DMS53 treated with DMSO at 0.1 percent for 48 hours (cell line): ENCODE results near the gene SPEM3.

ENCODE experiments used
- DNase-seq: peaks from one replicate; lab custom pipeline; 2025; ENCODE audit not compliant: unreplicated experiment; lab: John Stamatoyannopoulos, UW

SPEM3 gene

GRCh38 chr17:7419819-7420610 is 8.6 kb upstream of the SPEM3 start, which contains the start of gene SPEM1:
TSS of gene SPEM1 (plus strand) at chr17:7420324. CDS start at chr17:7420385, 61 bp downstream.
- no peak for DNase-seq

DNA sequence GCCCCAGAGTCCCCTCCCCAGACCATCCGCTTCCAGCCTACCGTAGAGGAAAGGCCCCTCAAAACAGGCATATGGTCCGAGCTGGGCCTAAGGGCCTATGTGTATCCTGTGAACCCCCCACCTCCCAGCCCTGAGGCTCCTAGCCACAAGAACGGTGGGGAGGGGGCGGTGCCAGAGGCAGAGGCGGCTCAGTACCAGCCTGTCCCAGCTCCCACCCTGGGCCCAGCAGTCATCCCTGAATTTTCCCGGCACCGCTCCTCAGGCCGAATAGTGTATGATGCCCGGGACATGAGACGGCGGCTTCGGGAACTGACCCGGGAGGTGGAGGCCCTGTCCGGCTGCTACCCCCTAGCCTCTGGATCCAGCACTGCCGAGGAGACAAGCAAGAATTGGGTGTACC is 7.5 kb upstream of the SPEM3 start:
- no peak for DNase-seq

- no peak for DNase-seq
Observed at GRCh38 chr17:7423679-7424078, 5.0 kb upstream of the SPEM3 start.

DNA sequence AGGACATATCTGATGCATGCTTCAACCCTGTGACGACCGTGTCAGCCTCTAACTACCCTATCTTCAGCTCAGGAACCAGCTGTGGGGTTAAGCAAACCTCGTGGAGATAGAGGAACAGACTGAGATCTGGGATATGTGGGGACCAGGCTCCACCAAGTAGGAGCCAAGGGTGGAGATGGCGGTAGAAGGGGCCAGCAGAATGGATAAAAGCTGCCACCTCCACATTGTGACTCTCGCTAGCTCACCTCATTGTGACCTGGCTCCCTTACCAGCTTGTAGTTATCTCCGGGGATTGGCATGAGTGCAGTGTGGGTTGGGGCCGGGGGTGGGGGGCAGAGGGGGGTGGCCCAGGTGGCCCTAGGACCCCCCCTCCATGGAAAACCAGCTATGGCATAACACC is 3.3 kb upstream of the SPEM3 start, which contains the start of gene SPEM2:
Gene SPEM2, plus strand, starts transcription at position 301 of the 400 bp plus-strand sequence. Its CDS starts 73 bp downstream, at position 374.
- DNase-seq, result no peak

DNA sequence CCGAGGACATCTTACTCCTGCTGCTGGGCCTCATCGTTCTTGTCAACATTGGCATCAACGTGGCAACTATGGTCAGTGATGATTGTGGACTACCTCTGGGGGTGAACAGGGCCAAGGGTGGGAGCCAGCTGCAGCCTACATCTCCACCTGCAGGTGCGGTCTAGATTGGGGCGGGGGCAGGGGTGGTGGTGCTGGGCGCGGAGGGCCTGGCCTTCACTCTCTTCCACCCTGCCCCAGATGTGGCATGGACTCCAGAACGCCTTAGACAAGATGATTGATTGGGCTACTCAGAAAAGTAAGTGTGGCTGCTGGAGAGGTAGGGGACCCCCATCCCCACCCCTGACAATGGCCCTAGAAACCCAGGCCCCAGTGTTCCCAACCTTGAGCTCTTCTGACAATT is 2.9 kb upstream of the SPEM3 start:
- DNase-seq, result no peak

GRCh38 chr17:7426203-7426863 is 2.3 kb upstream of the SPEM3 start:
- no peak for DNase-seq

DNA sequence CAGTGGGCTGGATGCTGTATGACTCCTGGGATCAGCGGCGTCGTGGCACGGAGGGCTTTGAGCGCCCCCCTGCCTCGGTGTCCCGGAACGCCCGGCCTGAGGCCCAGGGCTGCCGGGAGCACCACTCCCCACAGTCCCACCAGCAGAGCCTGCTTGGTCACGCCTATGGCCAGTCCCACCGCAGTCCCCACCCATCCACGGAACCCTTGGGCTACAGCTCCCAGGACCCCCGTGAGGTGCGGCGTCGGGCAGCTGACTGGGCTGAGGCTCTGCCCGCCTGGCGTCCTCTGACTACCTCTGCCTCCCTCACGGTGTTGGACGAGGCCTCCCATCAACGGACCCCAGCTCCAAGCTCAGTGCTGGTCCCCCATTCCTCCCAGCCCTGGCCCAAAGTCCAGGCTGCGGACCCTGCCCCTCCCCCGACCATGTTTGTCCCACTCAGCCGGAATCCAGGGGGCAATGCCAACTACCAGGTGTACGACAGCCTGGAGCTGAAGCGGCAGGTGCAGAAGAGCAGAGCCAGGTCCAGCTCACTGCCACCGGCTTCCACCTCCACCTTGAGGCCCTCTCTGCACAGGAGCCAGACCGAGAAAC is 1.7 kb upstream of the SPEM3 start:
- no peak for DNase-seq

GRCh38 chr17:7427549-7427948 is 1.1 kb upstream of the SPEM3 start:
- DNase-seq, result no peak

- DNase-seq, result no peak
Observed at GRCh38 chr17:7429722-7430121, 1.1 kb downstream of the SPEM3 start.

DNA sequence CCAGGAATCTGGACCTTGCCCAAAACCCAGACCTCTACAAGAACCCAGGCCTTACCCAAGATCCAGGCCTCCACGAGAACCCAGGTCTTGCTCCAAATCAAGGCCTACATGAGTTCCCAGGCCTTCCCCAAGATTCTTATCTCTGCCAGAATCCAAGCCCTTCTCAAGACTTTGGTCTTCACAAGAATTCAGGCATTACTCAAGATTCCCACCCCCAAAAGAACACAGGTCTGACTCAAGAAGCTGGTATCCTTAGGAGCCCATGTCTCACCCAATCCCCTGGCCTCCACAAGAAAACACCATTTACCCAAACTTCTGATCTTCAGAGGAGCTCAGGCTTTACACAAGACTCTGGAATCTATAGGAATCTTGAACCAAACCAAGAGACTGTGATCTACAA is 2.6 kb downstream of the SPEM3 start:
- no peak for DNase-seq

DNA sequence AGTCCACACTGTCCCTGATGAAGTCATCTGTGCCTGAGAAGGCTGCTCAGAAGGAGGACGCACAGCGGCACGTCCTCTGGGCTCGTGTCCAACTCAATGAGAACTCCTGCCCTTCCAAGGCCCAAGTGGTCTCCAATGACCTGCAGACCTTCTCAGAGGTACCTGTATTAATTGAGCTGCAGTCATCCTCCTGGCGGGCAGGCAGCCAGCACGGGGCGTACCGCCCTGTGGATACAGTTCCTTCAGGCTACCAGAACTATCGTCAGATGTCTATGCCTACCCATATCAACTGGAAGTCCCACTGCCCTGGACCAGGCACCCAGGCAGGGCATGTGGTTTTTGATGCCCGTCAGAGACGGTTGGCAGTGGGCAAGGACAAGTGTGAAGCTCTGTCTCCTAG is 3.6 kb downstream of the SPEM3 start:
- no peak for DNase-seq

DNA sequence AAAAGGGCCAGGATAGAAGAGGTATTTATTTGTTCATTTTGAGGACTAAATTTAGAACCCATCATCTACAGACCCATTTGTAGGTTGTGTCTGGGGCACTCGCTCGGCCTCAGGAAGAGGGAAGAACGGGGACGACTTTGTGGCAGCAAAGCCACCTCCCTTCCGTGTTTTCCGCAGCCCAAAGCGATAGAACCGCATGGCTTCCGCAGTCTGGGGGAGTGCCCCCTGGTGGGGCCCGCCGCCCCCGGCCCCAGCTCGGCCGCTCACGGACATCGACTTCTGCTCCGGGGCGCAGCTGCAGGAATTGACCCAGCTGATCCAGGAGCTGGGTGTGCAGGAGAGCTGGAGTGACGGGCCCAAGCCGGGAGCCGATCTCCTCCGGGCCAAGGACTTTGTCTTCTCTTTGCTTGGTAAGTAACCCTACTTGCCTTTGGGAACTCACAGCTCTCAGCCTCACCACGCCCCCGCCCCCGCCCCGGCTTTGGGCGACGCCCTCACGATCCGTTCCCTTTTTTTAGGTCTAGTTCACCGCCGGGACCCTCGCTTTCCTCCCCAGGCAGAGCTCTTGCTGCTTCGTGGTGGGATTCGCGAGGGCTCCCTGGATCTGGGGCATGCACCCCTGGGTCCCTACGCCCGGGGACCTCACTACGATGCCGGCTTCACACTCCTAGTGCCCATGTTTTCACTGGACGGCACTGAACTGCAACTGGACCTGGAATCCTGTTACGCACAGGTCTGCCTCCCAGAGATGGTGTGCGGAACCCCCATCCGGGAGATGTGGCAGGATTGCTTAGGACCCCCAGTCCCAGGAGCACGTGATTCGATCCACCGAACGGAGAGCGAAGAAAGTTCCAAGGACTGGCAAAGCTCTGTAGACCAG is 7.3 kb downstream of the SPEM3 start:
- peak; percentile 82 for DNase-seq

DNA sequence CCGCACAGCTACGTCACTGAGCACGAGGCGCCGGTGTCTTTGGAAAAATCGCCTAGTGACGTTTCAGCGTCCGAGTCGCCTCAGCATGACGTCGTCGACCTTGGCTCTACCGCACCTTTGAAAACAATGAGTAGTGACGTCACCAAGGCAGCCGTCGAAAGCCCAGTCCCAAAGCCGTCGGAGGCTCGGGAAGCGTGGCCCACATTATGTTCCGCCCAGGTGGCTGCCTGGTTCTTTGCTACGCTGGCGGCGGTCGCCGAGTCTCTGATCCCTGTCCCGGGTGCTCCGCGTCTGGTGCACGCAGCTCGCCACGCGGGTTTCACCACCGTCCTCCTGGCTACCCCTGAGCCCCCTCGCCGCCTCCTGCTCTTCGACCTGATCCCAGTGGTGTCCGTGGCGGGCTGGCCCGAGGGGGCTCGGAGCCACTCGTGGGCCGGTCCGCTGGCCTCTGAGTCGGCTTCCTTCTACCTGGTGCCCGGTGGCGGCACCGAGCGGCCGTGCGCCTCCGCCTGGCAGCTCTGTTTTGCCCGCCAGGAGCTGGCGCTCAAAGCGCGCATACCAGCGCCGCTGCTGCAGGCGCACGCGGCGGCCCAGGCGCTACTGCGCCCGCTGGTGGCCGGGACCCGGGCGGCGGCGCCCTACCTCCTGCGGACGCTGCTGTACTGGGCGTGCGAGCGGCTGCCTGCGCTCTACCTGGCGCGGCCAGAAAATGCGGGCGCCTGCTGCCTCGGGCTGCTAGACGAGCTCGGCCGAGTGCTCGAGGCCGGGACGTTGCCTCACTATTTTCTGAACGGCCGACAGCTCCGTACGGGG is 8.1 kb downstream of the SPEM3 start:
- peak; percentile 93 for DNase-seq

DNA sequence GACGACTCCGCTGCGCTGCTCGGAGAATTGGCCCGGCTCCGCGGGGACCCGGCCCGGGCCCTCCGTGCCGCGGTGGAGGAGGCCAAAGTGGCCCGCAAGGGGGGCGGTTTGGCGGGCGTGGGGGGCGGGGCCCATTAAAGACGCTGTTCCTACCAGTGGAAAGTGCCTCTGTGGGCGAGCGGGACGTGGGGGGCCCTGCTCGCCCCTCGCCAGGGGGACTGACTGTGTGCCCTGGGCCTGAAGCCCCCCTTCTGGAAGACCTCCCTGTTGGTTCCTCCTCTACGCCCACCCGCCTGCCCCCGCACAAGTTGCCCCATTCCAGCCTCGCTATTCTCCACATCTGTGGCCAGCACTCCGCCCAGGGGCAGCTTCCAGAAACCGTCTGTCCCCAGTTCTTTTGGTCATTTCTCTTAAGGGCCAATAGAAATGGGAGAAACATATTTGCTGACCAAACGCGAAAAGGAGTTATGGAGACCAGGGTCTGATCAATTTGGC is 8.8 kb downstream of the SPEM3 start:
- peak; percentile 58 for DNase-seq

DNA sequence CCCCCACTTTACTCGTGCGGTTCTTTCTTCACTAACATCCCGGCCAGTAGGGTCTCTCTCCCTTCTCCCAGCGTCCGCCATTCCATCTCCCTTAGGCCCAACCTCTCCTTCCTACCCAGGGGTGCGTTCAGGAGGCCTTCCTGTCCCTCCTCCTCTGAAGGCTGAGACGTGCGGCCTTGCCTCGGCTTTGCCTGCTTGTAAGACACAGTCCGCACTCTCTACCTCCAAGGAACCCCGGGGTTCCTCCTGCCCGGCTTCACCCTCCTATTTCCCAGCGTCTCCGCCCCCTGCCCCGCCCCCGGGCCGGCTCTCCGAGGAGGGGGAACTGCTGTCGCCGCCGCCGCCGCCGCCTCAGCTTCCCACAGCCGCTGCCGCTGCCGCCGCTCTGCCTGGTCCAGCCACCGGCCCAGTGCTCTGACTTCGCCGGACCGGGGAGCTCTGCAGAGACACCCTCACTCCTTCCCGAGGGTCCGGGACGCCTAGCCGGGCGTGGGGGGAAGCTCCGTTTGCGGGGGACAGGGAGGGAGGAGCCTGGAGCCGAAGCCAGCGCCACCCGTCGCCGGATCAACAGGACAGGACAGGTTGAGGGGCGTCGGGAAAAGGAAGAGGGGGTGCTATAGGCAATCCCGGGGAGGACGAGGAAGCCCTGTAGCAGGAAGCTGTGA is 9.4 kb downstream of the SPEM3 start:
- peak; percentile 79 for DNase-seq

- no peak for DNase-seq
Observed at GRCh38 chr17:7438656-7439460, 10.2 kb downstream of the SPEM3 start.

- DNase-seq, result no peak
Observed at GRCh38 chr17:7439462-7440112, 10.9 kb downstream of the SPEM3 start, which contains the start of gene FGF11. TSS of gene FGF11 (plus strand) at chr17:7439512. CDS start at chr17:7439621, 109 bp downstream.
